Fibroblast of lung (primary cell): Measurements from ENCODE around the gene MYEOV.

Experiments used
- EZH2 ChIP-seq: IDR thresholded peaks from 2 replicates; pipeline ENCODE4 v1.5.1; 2012; ENCODE audit warnings: low read length, control low read depth, mild to moderate bottlenecking; ENCODE audit errors: missing control alignments
- TF ChIP-seq, protein P1 (sequence below), 2 donors: IDR thresholded peaks in 1 of 2; conservative IDR thresholded peaks in 1 of 2; 1 replicate in 1 of 2; 2 replicates in 1 of 2; pipeline ENCODE4 v1.5.1; 2011 to 2012; ENCODE audit warnings: low read length in 2 of 2, control low read depth in 1 of 2, inconsistent platforms in 1 of 2, low read depth in 1 of 2, mild to moderate bottlenecking in 1 of 2

DNA sequence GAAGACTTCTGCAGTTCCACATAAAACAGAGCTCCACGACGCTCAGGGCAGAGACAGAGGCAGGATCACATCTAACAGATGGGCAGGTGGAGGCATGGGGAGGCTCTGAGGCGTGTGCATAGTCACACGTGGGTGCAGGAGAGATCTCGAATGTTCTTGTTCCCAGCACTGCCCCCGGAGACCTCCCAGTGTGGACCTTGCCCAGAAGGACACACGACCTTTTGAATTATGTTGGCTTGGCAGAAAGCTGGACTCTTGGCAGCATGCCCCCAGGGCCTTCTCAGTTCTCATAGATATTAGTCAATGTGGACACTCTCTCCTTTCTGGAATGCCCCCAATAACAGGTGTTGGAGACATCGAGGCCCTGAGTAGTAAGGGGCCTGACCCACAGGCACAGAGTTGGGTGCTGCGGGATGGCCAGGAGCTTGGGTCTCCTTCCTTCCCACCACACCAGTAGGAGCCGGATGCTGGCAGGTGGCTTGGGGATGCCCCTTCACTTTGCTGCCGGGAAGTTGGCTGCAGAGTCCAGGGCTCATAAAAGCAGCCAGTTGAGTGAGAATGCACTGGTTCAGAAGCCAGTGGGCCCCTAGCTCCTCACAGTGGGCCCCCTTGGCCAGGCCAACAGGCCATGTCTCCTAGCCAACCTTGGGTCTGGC is 12.1 kb downstream of the MYEOV start:
- TF ChIP-seq, protein P1, sequence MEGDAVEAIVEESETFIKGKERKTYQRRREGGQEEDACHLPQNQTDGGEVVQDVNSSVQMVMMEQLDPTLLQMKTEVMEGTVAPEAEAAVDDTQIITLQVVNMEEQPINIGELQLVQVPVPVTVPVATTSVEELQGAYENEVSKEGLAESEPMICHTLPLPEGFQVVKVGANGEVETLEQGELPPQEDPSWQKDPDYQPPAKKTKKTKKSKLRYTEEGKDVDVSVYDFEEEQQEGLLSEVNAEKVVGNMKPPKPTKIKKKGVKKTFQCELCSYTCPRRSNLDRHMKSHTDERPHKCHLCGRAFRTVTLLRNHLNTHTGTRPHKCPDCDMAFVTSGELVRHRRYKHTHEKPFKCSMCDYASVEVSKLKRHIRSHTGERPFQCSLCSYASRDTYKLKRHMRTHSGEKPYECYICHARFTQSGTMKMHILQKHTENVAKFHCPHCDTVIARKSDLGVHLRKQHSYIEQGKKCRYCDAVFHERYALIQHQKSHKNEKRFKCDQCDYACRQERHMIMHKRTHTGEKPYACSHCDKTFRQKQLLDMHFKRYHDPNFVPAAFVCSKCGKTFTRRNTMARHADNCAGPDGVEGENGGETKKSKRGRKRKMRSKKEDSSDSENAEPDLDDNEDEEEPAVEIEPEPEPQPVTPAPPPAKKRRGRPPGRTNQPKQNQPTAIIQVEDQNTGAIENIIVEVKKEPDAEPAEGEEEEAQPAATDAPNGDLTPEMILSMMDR (conservative IDR thresholded peaks at IDR 0.05 in 1 of 2, IDR thresholded peaks at IDR 0.05 in 1 of 2; ENCODE audit: low read depth in 1 of 2, low read length in 2 of 2), result no peak
- TF ChIP-seq EZH2, result no peak
